HG03432 (cell line): ENCODE results near the gene ARL8A.
"Not testable (repeated sequence)": the region's sequence is repeated elsewhere in the genome, so short reads cannot be mapped to it uniquely, and the experiment has no call there.

Experiments used
- ATAC-seq: cut with Tn5 transposase; IDR thresholded peaks from one replicate; pipeline ENCODE4 v1.9.1; 2021; ENCODE audit warnings: mild to moderate bottlenecking, moderate library complexity; ENCODE audit not compliant: unreplicated experiment

ARL8A gene

GRCh38 chr1:202143011-202143767 lies 1.3 kb downstream of the ARL8A start:
- ATAC-seq: peak; percentile 23

- not testable (repeated sequence) for ATAC-seq
Observed at GRCh38 chr1:202141468-202141867, 3.1 kb downstream of the ARL8A start.

GRCh38 chr1:202140833-202141232 lies 3.7 kb downstream of the ARL8A start:
- ATAC-seq: no peak

- ATAC-seq: no peak
Observed at GRCh38 chr1:202135221-202135721, 9.3 kb downstream of the ARL8A start.

- ATAC-seq: no peak
Observed at GRCh38 chr1:202134645-202135172, 9.8 kb downstream of the ARL8A start.

- no peak for ATAC-seq
Observed at GRCh38 chr1:202133989-202134388, 10.5 kb downstream of the ARL8A start.

GRCh38 chr1:202133496-202133895 lies 11.0 kb downstream of the ARL8A start:
- no peak for ATAC-seq

GRCh38 chr1:202133001-202133400 lies 11.5 kb downstream of the ARL8A start:
- ATAC-seq: no peak

GRCh38 chr1:202131956-202132821 lies 12.3 kb downstream of the ARL8A start:
- ATAC-seq: no peak

- ATAC-seq: no peak
Observed at GRCh38 chr1:202130816-202131522, 13.6 kb downstream of the ARL8A start.

GRCh38 chr1:202130297-202130721 lies 14.2 kb downstream of the ARL8A start:
- ATAC-seq: no peak

GRCh38 chr1:202129453-202130296 lies 14.9 kb downstream of the ARL8A start:
- no peak for ATAC-seq

GRCh38 chr1:202127836-202128622 lies 16.5 kb downstream of the ARL8A start:
- ATAC-seq: no peak

- ATAC-seq: no peak
Observed at GRCh38 chr1:202127061-202127460, 17.5 kb downstream of the ARL8A start.

- ATAC-seq: no peak
Observed at GRCh38 chr1:202126426-202126825, 18.1 kb downstream of the ARL8A start.

- ATAC-seq: no peak
Observed at GRCh38 chr1:202125611-202126010, 18.9 kb downstream of the ARL8A start.

- no peak for ATAC-seq
Observed at GRCh38 chr1:202124142-202124541, 20.4 kb downstream of the ARL8A start.

- no peak for ATAC-seq
Observed at GRCh38 chr1:202123336-202123813, 21.2 kb downstream of the ARL8A start.
